H1 (cell line): ENCODE measurements around the gene HS3ST5. TPM values are rescaled to one million over a fixed set of nuclear protein-coding genes. Genes with fewer than 3 reads are reported as not detected.

Experiments used
- CHD2 ChIP-seq: IDR thresholded peaks from 2 replicates; pipeline ENCODE4 v1.6.1; 2012; ENCODE audit warnings: low read length, improper control_type of control experiment
- KDM5A ChIP-seq: fragments of 200-600 bp; IDR thresholded peaks from 2 replicates; pipeline ENCODE4 v1.7.1; 2012; ENCODE audit warnings: mild to moderate bottlenecking, low read length, inconsistent platforms, mixed read lengths
- SP2 ChIP-seq: IDR thresholded peaks from 2 replicates; pipeline ENCODE4 v1.6.1; 2012; ENCODE audit warnings: mild to moderate bottlenecking, low read length, inconsistent platforms
- ZNF274 ChIP-seq: IDR thresholded peaks from 2 replicates; pipeline ENCODE4 v1.7.0; 2012; ENCODE audit warnings: low read length, borderline replicate concordance; ENCODE audit errors: extremely low read depth
- polyA plus RNA-seq, 7 experiments: library from polyadenylated mRNA; depleted of rRNA in 3 of 7; stranded (reverse) in 5 of 7; unstranded in 2 of 7; fragments of >200 nt in 5 of 7; fragments of 200-250 nt in 2 of 7; gene quantifications; 1 replicate in 5 of 7; 2 replicates in 1 of 7; 4 replicates in 1 of 7; pipeline versions ENCODE4 v1.2.1 to v1.2.3, GENCODE V29; 2011 to 2013; ENCODE audit warnings: missing spikeins in 2 of 7, mixed read lengths in 2 of 7
- total RNA-seq: library from RNA; stranded (reverse); fragmentation: NEBNext Ultra II Directional; extraction: Animal tissue kit (Norgen Biotek cat#: 25700); gene quantifications from 2 replicates; pipeline ENCODE4 v1.2.1, GENCODE V29; 2021

The HS3ST5 gene
- total and polyA plus RNA-seq, 2 of the 8 experiments (the other 6 are each of a cell fraction or from before 2014, with no cell fraction given) = 1.2 to 9.9 TPM

DNA sequence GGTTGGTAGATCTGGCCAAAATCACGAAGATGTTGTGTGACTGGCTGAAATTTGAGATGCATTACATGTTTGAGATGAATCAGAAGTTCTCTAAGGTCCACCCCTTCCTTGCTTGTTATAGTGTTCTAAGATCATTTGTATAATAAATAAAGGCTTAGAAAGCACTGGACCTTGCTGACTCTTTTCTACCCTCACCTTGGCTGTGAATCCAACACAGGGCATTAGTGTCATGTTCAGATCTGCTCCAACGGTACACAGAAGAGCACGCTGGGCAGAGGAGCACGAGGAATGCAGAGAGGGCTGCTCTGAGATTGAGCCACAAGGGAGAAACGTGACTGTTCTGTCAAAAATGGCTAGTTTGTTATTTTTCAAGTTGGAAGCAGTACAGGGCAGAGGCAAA, 202.4 kb downstream of the HS3ST5 start (continued):
- TF ChIP-seq SP2 (no peak), KDM5A (no peak), CHD2 (no peak), ZNF274 (no peak)
- TF ChIP-seq, all 59 proteins: peak for 0
